Gastroesophageal sphincter (tissue), 3 donors: ENCODE data around the gene FOXK1.

Experiments
- CTCF ChIP-seq, 4 experiments: fragments of 200-600 bp in 2 of 4; fragments of 450-650 bp in 2 of 4; sonication (generic) in 1 of 4; IDR thresholded peaks; one replicate each; pipeline ENCODE4 v1.5.1; 2017 to 2019; ENCODE audit warnings: antibody characterized with exemption in 4 of 4, mild to moderate bottlenecking in 2 of 4, moderate library complexity in 2 of 4
- POLR2A ChIP-seq, 2 donors: fragments of 450-650 bp; IDR thresholded peaks; one replicate each; pipeline ENCODE4 v1.6.1; 2017; ENCODE audit warnings: antibody characterized with exemption in 2 of 2, mild to moderate bottlenecking in 2 of 2, moderate library complexity in 1 of 2

GRCh38 chr7:4755045-4755444 is 73.0 kb downstream of the FOXK1 start:
- no peak for TF ChIP-seq CTCF (IDR thresholded peaks at IDR 0.05)
- no peak for TF ChIP-seq POLR2A (IDR thresholded peaks at IDR 0.05)
